ENCODE data around the gene SP9. TPM values are rescaled to one million over a fixed set of nuclear protein-coding genes. Genes with fewer than 3 reads are reported as not detected.

Gene SP9
- total and polyA plus RNA-seq, 10 of the 15 experiments (the other 5 are each of a cell fraction or from before 2014, with no cell fraction given): not detected

DNA sequence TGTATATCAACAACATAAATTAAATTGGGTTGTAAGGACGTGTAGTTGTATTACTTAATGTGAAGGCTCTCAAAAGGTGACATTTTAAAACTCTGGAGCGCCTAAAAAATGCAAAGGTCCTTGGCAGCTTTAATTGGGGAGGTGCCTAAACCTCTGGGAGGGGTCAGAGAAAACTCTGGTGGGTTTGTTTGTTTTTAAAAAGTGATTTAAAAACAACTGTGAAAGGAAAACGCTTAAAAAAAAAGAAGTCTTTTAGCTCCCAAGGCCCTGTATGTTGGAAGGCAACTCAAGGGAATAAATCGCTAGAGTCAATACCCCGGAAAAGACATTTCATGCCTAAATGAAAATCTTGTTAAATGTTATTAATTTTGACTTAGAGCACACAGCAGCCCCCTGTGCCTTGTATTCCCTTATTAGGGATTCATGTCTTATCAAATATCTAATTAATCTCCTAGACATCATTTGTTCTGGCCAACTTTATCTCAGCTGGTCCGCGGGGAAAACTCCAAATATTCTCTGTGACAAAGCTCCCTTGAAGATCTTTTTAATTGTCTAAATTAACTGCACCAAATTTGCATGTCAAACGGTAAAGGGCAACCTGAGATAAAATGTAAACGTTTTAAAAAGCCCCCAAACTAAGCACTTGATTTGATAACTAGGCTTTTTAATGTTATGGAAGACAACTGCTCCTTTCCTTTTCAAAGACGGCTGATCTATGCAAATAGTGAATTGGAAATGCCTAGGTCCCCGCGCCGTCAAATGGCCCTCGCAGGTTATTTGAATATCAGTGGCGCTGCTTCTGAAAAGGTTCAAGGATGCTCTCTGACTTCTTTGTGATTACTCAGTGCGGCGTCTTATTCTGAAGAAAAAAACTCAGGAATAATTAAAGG lies 4.2 kb downstream of the SP9 start:
- CTCF ChIA-PET: interaction anchor here (3.8 kb wide), 1 partner anchor 937 kb away, joined by 37 read pairs; no protein-coding TSS in a partner anchor
- Histone ChIP-seq H3K36me3 (ENCODE audit: control insufficient read depth in 2 of 2, insufficient read depth in 2 of 2, low read length in 1 of 2) (no peaks in the 10 kb centered on the region), H3K4me1 (ENCODE audit: control insufficient read depth, insufficient read depth, low read length) (peaks cover 25% of the 10 kb centered on the region), H3K9ac (ENCODE audit: control insufficient read depth, insufficient read depth, low read length) (no peak overlapping the region), H2AFZ (ENCODE audit: control insufficient read depth, low read depth, low read length) (no peak overlapping the region), H3K79me2 (ENCODE audit: control insufficient read depth, insufficient read depth, low read length) (no peaks in the 10 kb centered on the region), H3K27me3 (replicated peaks in 1 of 2; ENCODE audit: control insufficient read depth in 2 of 2, insufficient read depth in 2 of 2, low read length in 1 of 2) (peaks cover 21 to 57% of the 10 kb centered on the region in 2 experiments), H3K27ac (ENCODE audit: control insufficient read depth, insufficient read depth) (no peak overlapping the region), H3K4me3 (no peak overlapping the region), H4K20me1 (ENCODE audit: control insufficient read depth, insufficient read depth) (no peaks in the 10 kb centered on the region), H3K9me3 (replicated peaks; ENCODE audit: control insufficient read depth, insufficient read depth, low read length) (peaks cover 1% of the 10 kb centered on the region; the same call in 2 of the 3 replicates), H3K4me2 (ENCODE audit: control insufficient read depth, insufficient read depth) (no peak overlapping the region)
- RAD21 ChIA-PET (ENCODE audit: unreplicated experiment): no interaction called here
- BruUV-seq (replicated peaks): no TSS peak
- TF ChIP-seq, protein P1, sequence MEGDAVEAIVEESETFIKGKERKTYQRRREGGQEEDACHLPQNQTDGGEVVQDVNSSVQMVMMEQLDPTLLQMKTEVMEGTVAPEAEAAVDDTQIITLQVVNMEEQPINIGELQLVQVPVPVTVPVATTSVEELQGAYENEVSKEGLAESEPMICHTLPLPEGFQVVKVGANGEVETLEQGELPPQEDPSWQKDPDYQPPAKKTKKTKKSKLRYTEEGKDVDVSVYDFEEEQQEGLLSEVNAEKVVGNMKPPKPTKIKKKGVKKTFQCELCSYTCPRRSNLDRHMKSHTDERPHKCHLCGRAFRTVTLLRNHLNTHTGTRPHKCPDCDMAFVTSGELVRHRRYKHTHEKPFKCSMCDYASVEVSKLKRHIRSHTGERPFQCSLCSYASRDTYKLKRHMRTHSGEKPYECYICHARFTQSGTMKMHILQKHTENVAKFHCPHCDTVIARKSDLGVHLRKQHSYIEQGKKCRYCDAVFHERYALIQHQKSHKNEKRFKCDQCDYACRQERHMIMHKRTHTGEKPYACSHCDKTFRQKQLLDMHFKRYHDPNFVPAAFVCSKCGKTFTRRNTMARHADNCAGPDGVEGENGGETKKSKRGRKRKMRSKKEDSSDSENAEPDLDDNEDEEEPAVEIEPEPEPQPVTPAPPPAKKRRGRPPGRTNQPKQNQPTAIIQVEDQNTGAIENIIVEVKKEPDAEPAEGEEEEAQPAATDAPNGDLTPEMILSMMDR (IDR thresholded peaks at IDR 0.05 in 2 of 3, conservative IDR thresholded peaks at IDR 0.05 in 1 of 3; ENCODE audit: control insufficient read depth in 2 of 3, extremely low read depth in 1 of 3, insufficient read depth in 1 of 3, low read depth in 3 of 3, low read length in 3 of 3): no peak
- no peak for TF ChIP-seq TAF1 (IDR thresholded peaks at IDR 0.05; ENCODE audit: borderline replicate concordance, low read depth, low read length)
- peak; percentile 2 for TF ChIP-seq SUZ12 (IDR thresholded peaks at IDR 0.05; ENCODE audit: unreplicated experiment)
- TF ChIP-seq EZH2 (IDR thresholded peaks at IDR 0.05; ENCODE audit: borderline replicate concordance, control insufficient read depth, low read depth, low read length): peak; percentile 76; the same call in 1 of the 2 replicates
- TF ChIP-seq BHLHE40 (IDR thresholded peaks at IDR 0.05; ENCODE audit: borderline replicate concordance in 1 of 2, low read depth in 2 of 2, low read length in 1 of 2): no peak
- TF ChIP-seq, protein P2, sequence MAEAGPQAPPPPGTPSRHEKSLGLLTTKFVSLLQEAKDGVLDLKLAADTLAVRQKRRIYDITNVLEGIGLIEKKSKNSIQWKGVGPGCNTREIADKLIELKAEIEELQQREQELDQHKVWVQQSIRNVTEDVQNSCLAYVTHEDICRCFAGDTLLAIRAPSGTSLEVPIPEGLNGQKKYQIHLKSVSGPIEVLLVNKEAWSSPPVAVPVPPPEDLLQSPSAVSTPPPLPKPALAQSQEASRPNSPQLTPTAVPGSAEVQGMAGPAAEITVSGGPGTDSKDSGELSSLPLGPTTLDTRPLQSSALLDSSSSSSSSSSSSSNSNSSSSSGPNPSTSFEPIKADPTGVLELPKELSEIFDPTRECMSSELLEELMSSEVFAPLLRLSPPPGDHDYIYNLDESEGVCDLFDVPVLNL (IDR thresholded peaks at IDR 0.05; ENCODE audit: low read depth, low read length): no peak
- TF ChIP-seq BMI1 (IDR thresholded peaks at IDR 0.05; ENCODE audit: borderline replicate concordance): no peak
- SMC1A ChIA-PET (ENCODE audit: uncharacterized antibody, unreplicated experiment): no interaction called here
- in situ Hi-C loops (cut with MboI) (no loop called here), intact Hi-C loops (cut with micrococcal nuclease; ENCODE audit: unreplicated experiment) (loop anchor here (10.0 kb wide), 1 partner anchor 584 kb away; no protein-coding TSS in a partner anchor)
- WGBS (ENCODE audit: insufficient coverage, insufficient replicate concordance, low lambda C conversion rate, missing lambda C conversion rate): 5% methylated on average over 17 of the region's 17 CpGs
- POLR2A ChIA-PET: no interaction called here
- DNase-seq (ENCODE audit: low read depth, low spot score) (no peak), ATAC-seq (no peak), FAIRE-seq (peak; percentile 74)

Measured in GM12878 (cell line).